Esophagus muscularis mucosa (tissue), 4 donors: ENCODE measurements around the gene CDC42EP1. TPM values are rescaled to one million over a fixed set of nuclear protein-coding genes. Genes with fewer than 3 reads are reported as not detected.

Experiments used
- DNase-seq: peaks from one replicate; pipeline ENCODE4 v3.0.0-alpha.2; 2017; ENCODE audit errors: extremely low spot score
- H3K27ac ChIP-seq, 4 donors: fragments of 200-600 bp; sonication (generic); replicated peaks in 1 of 4; 1 replicate in 3 of 4; 2 replicates in 1 of 4; pipeline ENCODE4 v1.5.1; 2016 to 2019; ENCODE audit warnings: mild to moderate bottlenecking in 1 of 4
- H3K27me3 ChIP-seq, 4 donors: fragments of 200-600 bp; sonication (generic); one replicate each; pipeline versions ENCODE4 v1.5.1 to v1.6.0; 2016 to 2019
- H3K36me3 ChIP-seq, 4 donors: fragments of 200-600 bp; sonication (generic); one replicate each; pipeline ENCODE4 v1.5.1; 2016 to 2019
- H3K4me1 ChIP-seq, 4 donors: fragments of 200-600 bp; sonication (generic); one replicate each; pipeline ENCODE4 v1.5.1; 2016 to 2019
- H3K4me3 ChIP-seq, 4 donors: fragments of 200-600 bp; sonication (generic); 1 replicate in 2 of 4; 2 replicates in 2 of 4; pipeline ENCODE4 v1.5.1; 2016 to 2019; ENCODE audit warnings: mild to moderate bottlenecking in 4 of 4, moderate library complexity in 1 of 4
- H3K9me3 ChIP-seq, 4 donors: fragments of 200-600 bp; sonication (generic); 1 replicate in 3 of 4; 2 replicates in 1 of 4; pipeline ENCODE4 v1.5.1; 2016 to 2019
- EP300 ChIP-seq: sonication (generic); formaldehyde crosslinking; IDR thresholded peaks from one replicate; pipeline ENCODE4 v1.6.1; 2017; ENCODE audit warnings: antibody characterized with exemption
- POLR2A ChIP-seq: fragments of 450-650 bp; IDR thresholded peaks from one replicate; pipeline ENCODE4 v1.6.1; 2017; ENCODE audit warnings: antibody characterized with exemption, moderate library complexity, mild to moderate bottlenecking, low read depth
- POLR2AphosphoS5 ChIP-seq, 2 donors: sonication (generic); formaldehyde crosslinking; IDR thresholded peaks; one replicate each; pipeline ENCODE4 v1.6.1; 2017; ENCODE audit warnings: antibody characterized with exemption in 2 of 2
- WGBS: methylation state at CpG from one replicate; pipeline ENCODE4 v1.1.5; 2018; 5-methylcytosine and 5-hydroxymethylcytosine counted together
- intact Hi-C: fragments of 100-400 bp; cut with DNase I; formaldehyde crosslinking; loops from one replicate; pipeline ENCODE4 v1.15.1; 2023
- total RNA-seq, 4 donors: library from RNA; depleted of rRNA; stranded (reverse); fragments of >200 nt; gene quantifications; one replicate each; pipeline versions ENCODE4 v1.1.0 to v1.2.1, GENCODE V29; 2016
- TF ChIP-seq, protein P1 (sequence below), 3 experiments: fragments of 200-600 bp in 2 of 3; fragments of 450-650 bp in 1 of 3; sonication (generic) in 2 of 3; IDR thresholded peaks; one replicate each; pipeline ENCODE4 v1.5.1; 2017 to 2019; ENCODE audit warnings: antibody characterized with exemption in 3 of 3, mild to moderate bottlenecking in 2 of 3, moderate library complexity in 1 of 3

Gene CDC42EP1
- total RNA-seq, 4 donors from 2014 or later: 19.9 to 38.1 (median 36.7) TPM

DNA sequence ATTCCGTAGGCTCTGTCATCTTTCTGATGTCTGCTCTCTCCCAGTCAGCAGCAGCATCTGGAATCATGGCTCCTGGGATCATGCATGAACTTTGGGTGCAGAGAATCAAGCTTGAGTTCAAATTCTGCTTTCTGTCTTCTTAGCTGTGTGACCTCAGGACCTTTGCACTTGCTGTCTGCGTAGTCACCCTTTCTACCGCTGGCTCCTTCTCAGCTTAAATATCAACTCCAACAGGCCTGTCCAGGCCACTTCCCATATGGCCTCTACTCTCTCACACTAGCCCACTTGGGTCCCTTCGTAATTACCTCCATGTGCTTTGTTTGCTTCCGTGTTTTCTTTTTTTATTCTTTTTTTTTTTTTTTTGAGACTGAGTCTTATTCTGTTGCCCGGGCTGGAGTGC, 43.8 kb downstream of the CDC42EP1 start:
- DNase-seq: no peak
- intact Hi-C loops: no loop called here

GRCh38 chr22:37604875-37605274, 44.6 kb downstream of the CDC42EP1 start:
- Histone ChIP-seq H3K36me3 (no peaks in the 10 kb centered on the region), H3K27ac (no peak overlapping the region), H3K4me3 (no peak overlapping the region), H3K27me3 (peaks cover 0 to 35% (median 0%) of the 10 kb centered on the region in 4 donors), H3K9me3 (no peaks in the 10 kb centered on the region), H3K4me1 (peaks cover 11 to 24% (median 22%) of the 10 kb centered on the region in 4 donors)
- intact Hi-C loops: no loop called here
- TF ChIP-seq EP300 (no peak), POLR2AphosphoS5 (IDR thresholded peaks at IDR 0.05) (no peak), POLR2A (no peak)
- TF ChIP-seq, protein P1, sequence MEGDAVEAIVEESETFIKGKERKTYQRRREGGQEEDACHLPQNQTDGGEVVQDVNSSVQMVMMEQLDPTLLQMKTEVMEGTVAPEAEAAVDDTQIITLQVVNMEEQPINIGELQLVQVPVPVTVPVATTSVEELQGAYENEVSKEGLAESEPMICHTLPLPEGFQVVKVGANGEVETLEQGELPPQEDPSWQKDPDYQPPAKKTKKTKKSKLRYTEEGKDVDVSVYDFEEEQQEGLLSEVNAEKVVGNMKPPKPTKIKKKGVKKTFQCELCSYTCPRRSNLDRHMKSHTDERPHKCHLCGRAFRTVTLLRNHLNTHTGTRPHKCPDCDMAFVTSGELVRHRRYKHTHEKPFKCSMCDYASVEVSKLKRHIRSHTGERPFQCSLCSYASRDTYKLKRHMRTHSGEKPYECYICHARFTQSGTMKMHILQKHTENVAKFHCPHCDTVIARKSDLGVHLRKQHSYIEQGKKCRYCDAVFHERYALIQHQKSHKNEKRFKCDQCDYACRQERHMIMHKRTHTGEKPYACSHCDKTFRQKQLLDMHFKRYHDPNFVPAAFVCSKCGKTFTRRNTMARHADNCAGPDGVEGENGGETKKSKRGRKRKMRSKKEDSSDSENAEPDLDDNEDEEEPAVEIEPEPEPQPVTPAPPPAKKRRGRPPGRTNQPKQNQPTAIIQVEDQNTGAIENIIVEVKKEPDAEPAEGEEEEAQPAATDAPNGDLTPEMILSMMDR (IDR thresholded peaks at IDR 0.05): no peak
- DNase-seq: no peak
- 53% methylated on average over 5 of the region's 5 CpGs for WGBS

More for the DNA sequence above, 43.8 kb downstream of the CDC42EP1 start:
- no peak overlapping the region for H3K4me3 ChIP-seq
- 86% methylated on average over 6 of the region's 6 CpGs for WGBS
- H3K36me3 ChIP-seq: no peaks in the 10 kb centered on the region
- H3K9me3 ChIP-seq: no peaks in the 10 kb centered on the region
- TF ChIP-seq, protein P1 (IDR thresholded peaks at IDR 0.05): no peak
- TF ChIP-seq POLR2A (no peak), EP300 (no peak), POLR2AphosphoS5 (IDR thresholded peaks at IDR 0.05) (no peak)
- H3K27me3 ChIP-seq: peaks cover 0 to 35% (median 0%) of the 10 kb centered on the region in 4 donors
- H3K27ac ChIP-seq: no peak overlapping the region
- peaks cover 3 to 19% (median 15%) of the 10 kb centered on the region in 4 donors for H3K4me1 ChIP-seq

- Histone ChIP-seq H3K27me3 (peaks cover 0 to 17% (median 0%) of the 10 kb centered on the region in 4 donors), H3K9me3 (no peaks in the 10 kb centered on the region), H3K4me3 (peak overlapping the region; percentile 91 to 99 (median 94)), H3K27ac (peak overlapping the region; percentile 93 to 97 (median 95)), H3K4me1 (peaks cover 20 to 44% (median 41%) of the 10 kb centered on the region in 4 donors), H3K36me3 (no peaks in the 10 kb centered on the region)
- DNase-seq: peak; percentile 94
- TF ChIP-seq POLR2AphosphoS5 (IDR thresholded peaks at IDR 0.05): peak in 1 of 2 donors; percentile 52
- TF ChIP-seq EP300: no peak
- TF ChIP-seq, protein P1 (IDR thresholded peaks at IDR 0.05): peak in 2 of 3 experiments; percentile 88 to 90
- intact Hi-C loops: no loop called here
- 7% methylated on average over 37 of the region's 44 CpGs for WGBS
Observed at GRCh38 chr22:37607010-37607934, 47.0 kb downstream of the CDC42EP1 start.

- Histone ChIP-seq H3K27ac (peak overlapping the region; percentile 93 to 97 (median 95)), H3K9me3 (no peaks in the 10 kb centered on the region), H3K27me3 (peaks cover 0 to 10% (median 0%) of the 10 kb centered on the region in 4 donors), H3K36me3 (peaks cover 0 to 2% (median 0%) of the 10 kb centered on the region in 4 donors), H3K4me3 (peak overlapping the region; percentile 91 to 99 (median 94)), H3K4me1 (peaks cover 20 to 49% (median 44%) of the 10 kb centered on the region in 4 donors)
- intact Hi-C loops: no loop called here
- DNase-seq: no peak
- TF ChIP-seq POLR2A (no peak), EP300 (no peak), POLR2AphosphoS5 (IDR thresholded peaks at IDR 0.05) (no peak)
- TF ChIP-seq, protein P1 (IDR thresholded peaks at IDR 0.05): no peak
- WGBS: 4% methylated on average over 17 of the region's 17 CpGs
Observed at GRCh38 chr22:37607935-37608476, 47.7 kb downstream of the CDC42EP1 start.
